Measurements from ENCODE around the gene ZNF558. TPM values are rescaled to one million over a fixed set of nuclear protein-coding genes. Genes with fewer than 3 reads are reported as not detected.

ZNF558 gene
- 10 to 100 TPM; 24.7 to 66.6 TPM for total RNA-seq

DNA sequence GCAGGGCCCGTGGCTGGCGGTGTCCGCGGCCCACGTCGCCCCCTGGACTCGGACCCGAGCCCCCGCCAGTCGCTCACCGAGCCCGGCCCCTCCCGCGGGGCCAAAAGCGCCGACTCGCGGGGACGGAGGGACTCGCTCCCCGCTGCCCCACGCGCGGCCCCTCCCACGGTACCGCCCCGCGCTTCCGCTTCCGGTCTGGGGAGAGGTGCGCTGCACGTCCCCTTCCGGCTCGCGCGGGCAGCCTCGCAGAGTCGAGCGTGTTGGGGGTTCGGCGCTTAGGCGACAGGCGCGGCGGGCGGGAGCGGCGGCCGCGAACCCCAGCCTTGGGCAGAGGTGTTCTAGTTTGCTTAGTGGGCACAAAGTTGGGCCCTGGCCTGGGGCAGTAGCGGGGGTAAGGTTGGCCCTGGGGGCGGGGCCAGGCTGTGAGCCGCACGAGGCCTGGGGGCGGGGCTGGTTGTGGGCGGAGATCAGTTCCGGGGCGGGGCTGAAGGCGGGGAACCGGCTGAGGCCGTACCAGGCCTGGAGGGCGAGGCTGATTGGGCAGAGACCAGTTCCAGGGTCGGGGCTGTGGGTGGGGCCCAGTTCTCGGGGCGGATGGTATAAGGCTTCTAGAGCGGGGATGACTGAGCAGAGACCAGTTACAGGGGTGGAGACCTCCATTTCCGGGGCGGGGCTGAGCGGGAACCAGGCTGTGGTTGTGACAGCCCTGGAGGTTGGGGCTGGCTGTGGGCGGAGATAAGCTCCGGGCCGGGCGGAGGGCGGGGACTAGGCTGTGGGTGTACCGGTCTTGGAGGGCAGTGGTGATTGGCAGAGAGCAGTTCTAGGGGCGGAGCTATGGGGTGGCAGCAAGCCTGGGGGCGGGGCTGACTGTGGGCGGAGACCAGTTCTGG is at the start of gene ZNF558, which contains the start of gene MBD3L1:
ZNF558 (minus strand) TSS at position 173 of the 890 bp plus-strand sequence. CDS start 9,645 bp downstream, outside the sequence.
MBD3L1 (plus strand) TSS at position 246 of the 890 bp plus-strand sequence. CDS start 10,302 bp downstream, outside the sequence.
- Mint-ChIP-seq H3K9me3 (no peaks in the 10 kb centered on the region), H3K27ac (peak within 1 kb of the TSS; percentile 91), H3K4me3 (peak within 1 kb of the TSS; percentile 83), H3K36me3 (ENCODE audit: low read depth) (peaks cover 46% of the 10 kb centered on the region), H3K27me3 (no peaks in the 10 kb centered on the region), H3K4me1 (peaks cover 13% of the 10 kb centered on the region)
- ATAC-seq (replicated peaks) = peak; percentile 92

DNA sequence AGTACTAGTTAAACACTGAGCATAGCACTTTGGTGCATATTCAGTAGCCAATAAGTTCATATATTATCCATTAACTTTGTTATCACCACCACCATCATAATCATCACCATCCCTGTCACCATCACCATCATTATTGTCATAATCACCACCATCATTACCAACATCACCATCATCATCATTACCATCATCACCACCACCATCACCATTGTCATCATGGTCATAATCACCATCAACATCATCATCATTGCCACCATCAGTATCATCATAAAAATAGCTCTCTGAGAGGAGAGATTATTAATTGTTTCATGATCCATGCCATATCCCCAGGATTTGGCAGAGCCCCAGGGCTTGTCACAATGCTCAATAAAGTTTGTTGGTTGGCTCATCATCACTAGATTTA is 49.4 kb upstream of the ZNF558 start:
- peaks cover 19% of the 10 kb centered on the region for H3K27me3 Mint-ChIP-seq
- no peak overlapping the region for H3K27ac Mint-ChIP-seq
- no peak for ATAC-seq (replicated peaks)
- H3K4me3 Mint-ChIP-seq = no peak overlapping the region
- peaks cover 20% of the 10 kb centered on the region for H3K9me3 Mint-ChIP-seq
- H3K36me3 Mint-ChIP-seq (ENCODE audit: low read depth) = no peaks in the 10 kb centered on the region
- no peaks in the 10 kb centered on the region for H3K4me1 Mint-ChIP-seq

DNA sequence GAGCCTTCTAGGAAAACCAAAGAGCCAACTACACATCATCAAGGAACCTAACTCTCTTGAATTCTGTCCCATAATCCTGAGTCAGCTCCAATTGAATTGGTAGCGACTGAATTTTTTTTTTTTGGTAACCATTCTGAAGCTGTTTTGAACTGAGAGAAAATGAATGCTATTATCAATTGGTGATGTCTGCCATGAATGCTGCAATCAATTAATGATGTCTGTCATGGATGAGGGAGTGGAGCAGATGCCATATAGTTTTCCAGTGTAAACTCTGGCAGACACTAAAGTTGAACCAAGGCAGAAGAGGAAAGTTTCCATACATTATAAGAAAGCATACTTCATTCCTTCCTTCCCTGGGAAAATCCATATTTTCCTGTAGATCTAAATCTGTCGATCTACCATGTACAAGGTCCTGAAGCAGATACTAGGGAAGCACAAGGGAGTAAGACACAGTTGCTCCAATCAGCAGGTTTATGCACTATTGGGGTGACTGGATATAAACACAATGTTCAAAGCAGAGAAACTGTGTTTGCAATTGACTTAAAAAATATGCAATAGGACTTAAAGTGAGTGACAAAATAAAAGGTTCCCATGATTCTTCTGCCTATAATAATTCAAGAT is 48.9 kb upstream of the ZNF558 start:
- Mint-ChIP-seq H3K9me3 (peaks cover 20% of the 10 kb centered on the region), H3K36me3 (ENCODE audit: low read depth) (no peaks in the 10 kb centered on the region), H3K4me1 (no peaks in the 10 kb centered on the region), H3K27me3 (peaks cover 19% of the 10 kb centered on the region), H3K27ac (no peak overlapping the region), H3K4me3 (no peak overlapping the region)
- ATAC-seq (replicated peaks) = no peak

DNA sequence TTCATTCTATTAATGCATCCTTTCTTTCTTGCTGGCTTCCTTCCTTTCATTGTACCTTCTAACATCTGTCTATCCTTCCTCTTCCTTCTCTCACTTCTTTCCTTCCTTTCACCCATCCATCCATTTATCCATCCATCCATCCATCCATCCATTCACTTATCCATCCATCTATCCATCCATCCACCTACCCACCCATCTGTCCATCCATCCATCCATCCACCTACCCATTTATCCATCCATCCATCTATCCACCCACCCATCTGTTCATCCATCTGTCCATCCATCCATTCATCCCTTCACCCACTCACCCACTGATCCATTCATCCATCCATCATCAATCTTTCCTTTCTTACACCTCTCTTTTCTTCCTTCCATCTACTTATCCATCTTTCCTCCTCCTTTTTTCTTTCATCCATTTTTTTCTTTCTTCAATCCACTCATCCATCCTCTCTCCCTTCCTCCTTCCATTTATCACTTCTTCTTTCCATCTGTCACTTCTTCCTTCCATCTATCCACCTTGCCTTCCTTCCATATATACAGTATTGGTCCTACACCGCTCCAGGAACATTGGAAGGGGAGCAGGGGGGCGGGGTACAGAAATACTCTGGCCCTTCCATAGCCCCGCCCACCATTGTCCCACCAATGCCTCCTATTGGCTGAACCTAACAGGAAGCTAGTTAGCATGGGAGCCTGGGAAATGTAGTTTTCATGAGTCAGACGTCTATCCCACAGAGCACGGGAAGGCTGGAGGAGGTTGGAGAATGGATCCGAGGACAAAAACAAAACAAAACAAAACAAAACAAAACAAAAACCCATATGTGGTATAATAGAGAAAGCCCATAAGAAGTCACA is 46.0 kb upstream of the ZNF558 start:
- H3K27ac Mint-ChIP-seq = no peak overlapping the region
- no peak overlapping the region for H3K4me3 Mint-ChIP-seq
- no peaks in the 10 kb centered on the region for H3K36me3 Mint-ChIP-seq (ENCODE audit: low read depth)
- H3K4me1 Mint-ChIP-seq = no peaks in the 10 kb centered on the region
- peaks cover 21% of the 10 kb centered on the region for H3K9me3 Mint-ChIP-seq
- peaks cover 25% of the 10 kb centered on the region for H3K27me3 Mint-ChIP-seq
- ATAC-seq (replicated peaks) = no peak

DNA sequence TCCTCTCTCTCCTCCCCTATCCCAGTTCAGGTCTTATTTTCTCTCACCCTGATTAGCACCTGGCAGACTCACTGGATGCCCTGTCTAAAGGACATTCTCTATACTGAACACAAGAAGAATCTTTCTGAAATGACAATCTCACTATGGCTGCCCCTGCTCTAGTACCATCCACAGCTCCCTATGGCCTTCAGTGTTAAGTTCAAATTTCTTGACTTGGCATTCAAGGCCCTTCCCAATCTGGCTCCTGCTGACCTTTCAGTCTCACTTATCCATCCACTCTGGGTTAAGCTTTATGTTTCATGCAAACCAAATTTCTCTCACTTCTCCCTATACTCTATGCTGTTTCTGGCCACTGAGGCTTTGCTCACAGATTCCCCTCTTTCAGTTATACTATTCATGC is 34.2 kb upstream of the ZNF558 start:
- ATAC-seq (replicated peaks) = no peak

DNA sequence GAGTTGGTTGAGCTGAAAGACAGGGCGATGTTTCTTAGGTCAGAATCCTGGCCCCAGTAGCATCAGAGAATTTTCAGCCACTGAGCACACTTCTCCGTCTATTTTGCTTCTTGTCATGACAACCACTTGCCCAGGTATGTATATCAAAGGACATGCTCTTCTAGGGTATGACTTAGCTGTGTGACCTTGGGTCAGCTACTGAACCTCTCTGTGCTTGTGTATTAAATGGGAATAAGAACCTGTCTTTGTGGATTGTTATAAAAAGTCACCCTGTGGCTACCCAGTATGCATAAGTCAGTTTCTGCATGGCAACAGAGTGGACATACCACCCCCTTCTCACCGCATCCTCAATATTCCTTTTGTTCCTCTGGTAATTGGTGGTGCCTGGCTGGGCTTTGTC is 26.2 kb upstream of the ZNF558 start:
- no peaks in the 10 kb centered on the region for H3K9me3 Mint-ChIP-seq
- no peaks in the 10 kb centered on the region for H3K36me3 Mint-ChIP-seq (ENCODE audit: low read depth)
- no peaks in the 10 kb centered on the region for H3K4me1 Mint-ChIP-seq
- peaks cover 30% of the 10 kb centered on the region for H3K27me3 Mint-ChIP-seq
- no peak for ATAC-seq (replicated peaks)
- no peak overlapping the region for H3K27ac Mint-ChIP-seq
- H3K4me3 Mint-ChIP-seq = no peak overlapping the region

More for the DNA sequence above, 34.2 kb upstream of the ZNF558 start:
- H3K27me3 Mint-ChIP-seq = peaks cover 15% of the 10 kb centered on the region
- H3K36me3 Mint-ChIP-seq (ENCODE audit: low read depth) = no peaks in the 10 kb centered on the region
- no peak overlapping the region for H3K4me3 Mint-ChIP-seq
- H3K9me3 Mint-ChIP-seq = no peaks in the 10 kb centered on the region
- H3K27ac Mint-ChIP-seq = no peak overlapping the region
- no peaks in the 10 kb centered on the region for H3K4me1 Mint-ChIP-seq

DNA sequence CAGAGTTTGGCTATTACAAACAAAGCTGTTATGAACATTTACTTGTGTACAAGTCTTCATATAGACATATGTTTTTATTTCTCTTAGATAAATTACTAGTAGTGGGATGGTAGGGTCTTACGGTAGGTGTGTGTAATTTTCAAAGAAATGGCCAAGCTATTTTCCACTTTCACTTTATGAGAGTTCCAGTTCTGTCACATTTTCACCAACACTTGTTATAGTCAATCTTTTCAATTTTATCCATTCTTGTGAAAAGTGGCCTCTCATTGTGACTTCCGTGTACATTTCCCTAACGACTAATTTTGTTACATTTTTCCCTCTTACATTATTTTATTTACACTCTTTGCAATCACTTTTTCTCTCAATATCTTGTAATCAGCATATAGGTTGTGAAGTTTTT is 18.4 kb upstream of the ZNF558 start:
- H3K9me3 Mint-ChIP-seq = no peaks in the 10 kb centered on the region
- H3K36me3 Mint-ChIP-seq (ENCODE audit: low read depth) = no peaks in the 10 kb centered on the region
- no peak overlapping the region for H3K4me3 Mint-ChIP-seq
- peaks cover 21% of the 10 kb centered on the region for H3K27me3 Mint-ChIP-seq
- H3K4me1 Mint-ChIP-seq = no peaks in the 10 kb centered on the region
- no peak for ATAC-seq (replicated peaks)
- H3K27ac Mint-ChIP-seq = no peak overlapping the region

DNA sequence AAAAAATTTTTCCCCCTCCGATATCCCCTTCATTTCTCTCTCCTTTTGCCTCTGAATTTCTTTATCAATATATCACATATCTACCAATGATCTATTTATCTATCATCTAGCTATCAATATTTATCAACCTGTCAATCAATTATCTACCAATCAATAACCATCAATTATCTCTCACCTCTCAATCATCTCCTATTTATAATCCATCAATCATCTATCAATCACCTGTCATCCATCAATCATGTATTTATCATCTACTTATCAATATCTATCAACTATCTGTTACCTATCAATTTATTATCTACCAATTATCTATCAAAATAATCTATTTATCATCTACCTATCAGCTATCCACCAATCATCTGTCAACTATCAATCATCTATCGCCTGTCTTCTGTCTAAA is 17.1 kb upstream of the ZNF558 start:
- Mint-ChIP-seq H3K27ac (no peak overlapping the region), H3K36me3 (ENCODE audit: low read depth) (no peaks in the 10 kb centered on the region)
- ATAC-seq (replicated peaks) = no peak

DNA sequence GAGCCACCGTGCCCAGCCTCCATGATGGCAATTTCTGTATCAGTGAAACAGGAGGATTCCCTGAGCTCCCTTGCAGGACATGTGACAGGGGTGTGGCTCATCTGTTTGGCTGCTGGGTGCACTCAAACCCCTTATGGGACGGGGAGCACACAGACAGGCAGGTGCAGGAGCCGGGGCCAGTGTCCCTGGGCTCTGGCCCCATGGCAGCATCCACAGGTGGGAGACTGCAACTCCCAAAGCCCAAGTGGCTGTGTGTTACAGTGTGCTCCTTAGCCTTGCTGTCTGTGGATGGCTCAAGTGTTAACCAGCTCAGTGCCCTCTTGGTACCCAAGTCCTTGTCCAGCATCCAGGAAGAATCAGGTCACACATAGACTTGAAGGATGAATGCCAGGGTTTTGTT is 14.7 kb upstream of the ZNF558 start:
- H3K27ac Mint-ChIP-seq = no peak overlapping the region
- ATAC-seq (replicated peaks) = no peak
- peaks cover 16% of the 10 kb centered on the region for H3K27me3 Mint-ChIP-seq
- no peaks in the 10 kb centered on the region for H3K9me3 Mint-ChIP-seq
- H3K4me3 Mint-ChIP-seq = no peak overlapping the region
- no peaks in the 10 kb centered on the region for H3K4me1 Mint-ChIP-seq
- no peaks in the 10 kb centered on the region for H3K36me3 Mint-ChIP-seq (ENCODE audit: low read depth)

More for the DNA sequence above, 17.1 kb upstream of the ZNF558 start:
- Mint-ChIP-seq H3K27me3 (peaks cover 19% of the 10 kb centered on the region), H3K4me1 (no peaks in the 10 kb centered on the region), H3K9me3 (no peaks in the 10 kb centered on the region), H3K4me3 (no peak overlapping the region)

DNA sequence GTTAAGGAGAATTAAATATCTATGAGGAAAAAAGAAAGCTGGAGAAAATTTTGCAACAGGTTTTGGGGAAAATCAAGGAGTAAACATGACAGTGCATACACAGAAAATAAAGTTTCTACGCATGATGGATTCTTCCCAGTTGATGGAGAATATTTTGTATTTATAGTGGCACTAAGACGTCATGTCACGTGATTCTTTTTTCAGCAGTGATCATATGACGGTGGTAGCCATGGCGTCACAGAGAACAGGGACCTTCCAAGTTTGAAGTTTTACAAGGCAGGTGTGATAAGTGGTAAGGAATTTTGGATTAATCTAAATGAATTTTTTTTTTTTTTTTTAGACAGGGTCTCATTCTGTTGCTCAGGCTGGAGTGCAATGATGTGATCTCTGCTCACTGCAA is 8.6 kb upstream of the ZNF558 start:
- Mint-ChIP-seq H3K27me3 (peaks cover 8% of the 10 kb centered on the region), H3K9me3 (no peaks in the 10 kb centered on the region), H3K27ac (no peak overlapping the region), H3K4me1 (no peaks in the 10 kb centered on the region), H3K36me3 (ENCODE audit: low read depth) (no peaks in the 10 kb centered on the region), H3K4me3 (no peak overlapping the region)
- ATAC-seq (replicated peaks) = no peak

DNA sequence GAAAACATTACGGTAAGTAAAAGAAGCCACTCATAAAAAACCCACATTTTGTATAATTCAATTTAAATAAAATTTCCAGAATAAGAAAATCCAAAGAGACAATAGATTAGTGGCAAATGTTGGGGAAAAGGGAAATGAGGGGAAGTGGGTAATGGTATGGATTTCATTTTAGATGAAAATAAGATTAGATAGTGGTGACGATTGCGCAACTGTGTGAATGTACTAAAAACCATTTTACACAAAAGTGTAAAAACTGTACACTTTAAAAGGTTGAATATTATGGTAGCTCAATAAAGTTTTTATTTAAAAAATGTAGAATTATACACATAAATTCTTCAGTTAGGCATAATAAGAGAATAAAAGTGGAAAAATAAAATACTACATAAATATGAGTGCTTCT is 3.8 kb upstream of the ZNF558 start:
- Mint-ChIP-seq H3K36me3 (ENCODE audit: low read depth) (peaks cover 15% of the 10 kb centered on the region), H3K27ac (no peak overlapping the region), H3K4me3 (no peak overlapping the region), H3K4me1 (peaks cover 8% of the 10 kb centered on the region), H3K27me3 (peaks cover 5% of the 10 kb centered on the region), H3K9me3 (no peaks in the 10 kb centered on the region)
- no peak for ATAC-seq (replicated peaks)

DNA sequence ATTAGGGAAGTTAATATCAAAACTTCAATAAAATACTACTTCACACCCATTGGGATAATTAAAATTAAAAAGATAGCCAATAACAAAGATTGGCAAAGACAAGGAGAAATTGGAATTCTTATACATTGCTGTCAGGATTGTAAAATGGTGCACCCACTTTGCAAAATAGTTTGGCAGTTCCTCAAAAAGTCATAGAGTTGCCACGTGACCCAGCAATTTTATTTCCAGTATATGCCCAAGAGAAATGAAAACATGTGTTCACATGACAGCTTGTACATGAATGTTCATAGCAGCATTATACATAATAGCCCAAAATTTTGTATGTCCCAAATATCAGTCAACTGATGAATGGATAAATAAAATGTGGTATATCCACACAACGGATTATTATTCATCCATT is 3.3 kb upstream of the ZNF558 start:
- Mint-ChIP-seq H3K4me3 (no peak overlapping the region), H3K27me3 (peaks cover under 1% of the 10 kb centered on the region), H3K36me3 (ENCODE audit: low read depth) (peaks cover 18% of the 10 kb centered on the region), H3K27ac (no peak overlapping the region), H3K4me1 (peaks cover 8% of the 10 kb centered on the region), H3K9me3 (no peaks in the 10 kb centered on the region)
- ATAC-seq (replicated peaks) = no peak

DNA sequence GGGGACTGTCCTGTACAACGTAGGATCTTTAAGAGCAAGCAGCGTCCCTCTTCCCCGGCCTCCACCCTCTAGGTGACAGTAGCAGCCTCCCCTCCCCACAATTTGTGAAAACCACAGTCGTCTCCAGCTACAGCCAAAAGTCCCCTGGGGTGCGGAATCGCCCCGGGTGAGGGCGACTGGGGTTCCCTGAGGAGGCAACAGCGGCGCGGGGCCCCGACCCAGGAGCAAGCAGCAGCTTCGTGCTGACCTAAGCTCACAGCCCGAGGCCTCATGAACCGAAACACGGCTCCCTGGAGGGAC is 322 bp downstream of the ZNF558 start:
- no peaks in the 10 kb centered on the region for H3K9me3 Mint-ChIP-seq
- peak; percentile 5 for ATAC-seq (replicated peaks)
- peaks cover 13% of the 10 kb centered on the region for H3K4me1 Mint-ChIP-seq
- peak overlapping the region; percentile 83 for H3K4me3 Mint-ChIP-seq
- H3K36me3 Mint-ChIP-seq (ENCODE audit: low read depth) = peaks cover 52% of the 10 kb centered on the region
- peak overlapping the region; percentile 76 for H3K27ac Mint-ChIP-seq
- no peaks in the 10 kb centered on the region for H3K27me3 Mint-ChIP-seq

DNA sequence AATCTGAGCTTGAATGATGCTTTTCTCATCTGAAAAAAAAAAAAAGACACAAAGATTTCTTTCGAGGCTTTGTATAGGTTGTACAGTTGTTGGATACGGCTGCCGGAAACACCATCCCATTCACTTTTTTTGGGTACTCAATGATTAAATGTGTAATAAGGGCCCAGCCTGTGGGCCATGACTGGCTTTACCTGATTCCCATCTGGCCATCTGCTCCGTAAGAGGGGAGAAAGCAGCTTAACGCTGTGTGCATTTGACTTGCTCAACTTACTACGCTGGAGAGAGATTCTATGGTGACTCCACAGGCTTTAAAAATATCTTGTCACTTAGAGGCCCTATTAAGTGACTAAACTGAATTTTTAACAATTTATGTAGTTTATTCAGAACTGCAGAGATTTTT is 731 bp downstream of the ZNF558 start:
- Mint-ChIP-seq H3K4me3 (peak overlapping the region; percentile 83), H3K27ac (peak overlapping the region; percentile 76), H3K27me3 (no peaks in the 10 kb centered on the region), H3K4me1 (peaks cover 13% of the 10 kb centered on the region), H3K36me3 (ENCODE audit: low read depth) (peaks cover 55% of the 10 kb centered on the region), H3K9me3 (no peaks in the 10 kb centered on the region)
- ATAC-seq (replicated peaks) = no peak
